ENCODE data around the gene ZFC3H1. TPM values are rescaled to one million over a fixed set of nuclear protein-coding genes. Genes with fewer than 3 reads are reported as not detected.

Gene ZFC3H1
- total RNA-seq, 1 experiment from 2014 or later: 24.4 TPM

GRCh38 chr12:71625476-71625875 is 38.2 kb downstream of the ZFC3H1 start:
- Histone ChIP-seq H2AFZ (ENCODE audit: low read length) (no peak overlapping the region), H2BK20ac (ENCODE audit: low read depth, low read length, poor library complexity, severe bottlenecking) (no peak overlapping the region), H4K91ac (ENCODE audit: insufficient read length, low read depth, low read length) (no peak overlapping the region), H3K27ac (ENCODE audit: insufficient read length, low read depth, low read length) (no peak overlapping the region), H3K4me1 (ENCODE audit: insufficient read depth, low read length) (no peaks in the 10 kb centered on the region), H4K5ac (ENCODE audit: insufficient read length, low read depth, low read length) (no peak overlapping the region), H4K8ac (replicated peaks; ENCODE audit: insufficient read length, low read depth, low read length) (no peak overlapping the region), H3K79me1 (ENCODE audit: insufficient read depth, low read depth, low read length, poor library complexity, severe bottlenecking) (no peaks in the 10 kb centered on the region), H3K23ac (ENCODE audit: insufficient read length, low read depth, low read length) (no peak overlapping the region), H2AK5ac (ENCODE audit: insufficient read length, low read length) (no peak overlapping the region), H2BK5ac (ENCODE audit: insufficient read length, low read length) (no peak overlapping the region), H3K23me2 (ENCODE audit: insufficient read length, low read depth, low read length, poor library complexity, severe bottlenecking) (no peaks in the 10 kb centered on the region), H3K9ac (ENCODE audit: extremely low read depth, insufficient read length, low read length) (no peak overlapping the region), H2BK120ac (ENCODE audit: low read depth, low read length, poor library complexity, severe bottlenecking) (no peak overlapping the region), H3K9me3 (ENCODE audit: control insufficient read depth, low read depth, low read length) (no peaks in the 10 kb centered on the region), H3K56ac (ENCODE audit: insufficient read length, low read depth, low read length) (no peak overlapping the region), H3T11ph (ENCODE audit: low read length) (no peak overlapping the region), H3K18ac (ENCODE audit: insufficient read length, low read depth, low read length) (no peak overlapping the region), H2BK15ac (ENCODE audit: low read depth, low read length) (no peak overlapping the region), H3K4me2 (ENCODE audit: insufficient read depth, insufficient read length, low read length) (no peak overlapping the region), H3K14ac (ENCODE audit: insufficient read depth, low read length) (no peak overlapping the region), H4K20me1 (ENCODE audit: control insufficient read depth, insufficient read depth, insufficient read length) (no peaks in the 10 kb centered on the region), H3K79me2 (ENCODE audit: insufficient read depth, low read length) (no peaks in the 10 kb centered on the region), H3K27me3 (ENCODE audit: insufficient read depth, low read length) (no peaks in the 10 kb centered on the region), H2BK12ac (ENCODE audit: insufficient read length, low read depth, low read length) (no peak overlapping the region), H3K4ac (ENCODE audit: low read depth, low read length) (no peak overlapping the region)
- Mint-ChIP-seq H3K4me1 (peaks cover 6 to 11% of the 10 kb centered on the region in 2 experiments), H3K36me3 (ENCODE audit: insufficient read depth in 1 of 3, low read depth in 3 of 3) (peaks cover 20 to 85% (median 71%) of the 10 kb centered on the region in 3 experiments), H3K27me3 (ENCODE audit: low read depth) (no peaks in the 10 kb centered on the region), H3K27ac (no peak overlapping the region), H3K9me3 (no peaks in the 10 kb centered on the region), H3K4me3 (no peak overlapping the region)
- DNase-seq: no peak
- no peak for TF ChIP-seq CTCF (conservative IDR thresholded peaks at IDR 0.05)
- WGBS (ENCODE audit: extremely low coverage, insufficient read length, low lambda C conversion rate): no CpG with 5 or more reads among the region's 2 CpGs
